COLO668 (cell line): ENCODE measurements around the gene EMC8.
"Not testable (repeated sequence)": the region's sequence is repeated elsewhere in the genome, so short reads cannot be mapped to it uniquely, and the experiment has no call there.

ENCODE experiments used
- DNase-seq: peaks from one replicate; lab custom pipeline; 2025; ENCODE audit not compliant: unreplicated experiment; lab: John Stamatoyannopoulos, UW

The EMC8 gene

GRCh38 chr16:85799497-85800320, at the start of gene EMC8, which contains the start of gene COX4I1:
Gene EMC8, minus strand, starts transcription at chr16:85799544. Its CDS starts 249 bp downstream, at chr16:85799295.
Gene COX4I1, plus strand, starts transcription at chr16:85799695. Its CDS starts 1,511 bp downstream, at chr16:85801206.
- peak; percentile 97 for DNase-seq

- DNase-seq, result no peak
Observed at GRCh38 chr16:85848986-85849385, 49.6 kb upstream of the EMC8 start.

- DNase-seq, result peak; percentile 7
Observed at GRCh38 chr16:85847681-85848601, 48.6 kb upstream of the EMC8 start.

- DNase-seq, result no peak
Observed at GRCh38 chr16:85847036-85847435, 47.7 kb upstream of the EMC8 start.

- DNase-seq, result no peak
Observed at GRCh38 chr16:85846461-85846860, 47.1 kb upstream of the EMC8 start.

GRCh38 chr16:85845266-85845665, 45.9 kb upstream of the EMC8 start:
- no peak for DNase-seq

- DNase-seq, result peak; percentile 24
Observed at GRCh38 chr16:85844786-85845185, 45.4 kb upstream of the EMC8 start.

GRCh38 chr16:85844169-85844481, 44.8 kb upstream of the EMC8 start:
- no peak for DNase-seq

- DNase-seq, result no peak
Observed at GRCh38 chr16:85843471-85844168, 44.3 kb upstream of the EMC8 start.

GRCh38 chr16:85842848-85843247, 43.5 kb upstream of the EMC8 start:
- no peak for DNase-seq

- no peak for DNase-seq
Observed at GRCh38 chr16:85842435-85842834, 43.1 kb upstream of the EMC8 start.

GRCh38 chr16:85840801-85841200, 41.5 kb upstream of the EMC8 start:
- no peak for DNase-seq

GRCh38 chr16:85840395-85840794, 41.1 kb upstream of the EMC8 start:
- no peak for DNase-seq

GRCh38 chr16:85839681-85840240, 40.4 kb upstream of the EMC8 start:
- no peak for DNase-seq

- no peak for DNase-seq
Observed at GRCh38 chr16:85838876-85839585, 39.7 kb upstream of the EMC8 start.

GRCh38 chr16:85838381-85838780, 39.0 kb upstream of the EMC8 start:
- no peak for DNase-seq

GRCh38 chr16:85837654-85838053, 38.3 kb upstream of the EMC8 start:
- DNase-seq, result not testable (repeated sequence)

- DNase-seq, result peak; percentile 27
Observed at GRCh38 chr16:85836706-85837582, 37.6 kb upstream of the EMC8 start.

GRCh38 chr16:85835956-85836705, 36.8 kb upstream of the EMC8 start:
- DNase-seq, result no peak
